Gastroesophageal sphincter (tissue), 3 donors: Measurements from ENCODE around the gene CMC2.

Experiments
- EP300 ChIP-seq: sonication (generic); formaldehyde crosslinking; IDR thresholded peaks from one replicate; pipeline ENCODE4 v1.6.1; 2017; ENCODE audit warnings: antibody characterized with exemption, mild to moderate bottlenecking
- POLR2A ChIP-seq, 2 donors: fragments of 450-650 bp; IDR thresholded peaks; one replicate each; pipeline ENCODE4 v1.6.1; 2017; ENCODE audit warnings: antibody characterized with exemption in 2 of 2, mild to moderate bottlenecking in 2 of 2, moderate library complexity in 1 of 2
- POLR2AphosphoS5 ChIP-seq: sonication (generic); formaldehyde crosslinking; IDR thresholded peaks from one replicate; pipeline ENCODE4 v1.6.1; 2017; ENCODE audit warnings: antibody characterized with exemption
- TF ChIP-seq, protein P1 (sequence below), 4 experiments: fragments of 200-600 bp in 2 of 4; fragments of 450-650 bp in 2 of 4; sonication (generic) in 1 of 4; IDR thresholded peaks; one replicate each; pipeline ENCODE4 v1.5.1; 2017 to 2019; ENCODE audit warnings: antibody characterized with exemption in 4 of 4, mild to moderate bottlenecking in 2 of 4, moderate library complexity in 2 of 4

DNA sequence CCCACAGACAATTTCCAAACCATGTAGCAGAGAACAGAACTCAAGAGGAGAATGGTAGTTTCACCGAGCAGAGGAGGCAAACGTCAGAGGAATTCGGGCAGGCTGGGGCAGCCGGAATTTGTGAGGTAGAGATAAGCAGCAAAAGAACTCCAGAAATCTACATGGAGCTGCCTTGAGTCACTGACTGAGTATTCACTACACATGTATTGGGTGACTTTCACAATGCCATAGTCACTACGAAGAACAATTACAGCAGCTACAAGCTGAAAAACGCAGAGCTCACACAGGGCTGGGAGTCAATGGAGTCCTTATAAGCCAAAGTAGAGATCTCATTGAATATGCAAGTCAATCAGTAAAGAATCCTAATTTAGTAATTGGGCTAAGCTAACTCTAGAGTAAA is 13.4 kb downstream of the CMC2 start:
- TF ChIP-seq, protein P1, sequence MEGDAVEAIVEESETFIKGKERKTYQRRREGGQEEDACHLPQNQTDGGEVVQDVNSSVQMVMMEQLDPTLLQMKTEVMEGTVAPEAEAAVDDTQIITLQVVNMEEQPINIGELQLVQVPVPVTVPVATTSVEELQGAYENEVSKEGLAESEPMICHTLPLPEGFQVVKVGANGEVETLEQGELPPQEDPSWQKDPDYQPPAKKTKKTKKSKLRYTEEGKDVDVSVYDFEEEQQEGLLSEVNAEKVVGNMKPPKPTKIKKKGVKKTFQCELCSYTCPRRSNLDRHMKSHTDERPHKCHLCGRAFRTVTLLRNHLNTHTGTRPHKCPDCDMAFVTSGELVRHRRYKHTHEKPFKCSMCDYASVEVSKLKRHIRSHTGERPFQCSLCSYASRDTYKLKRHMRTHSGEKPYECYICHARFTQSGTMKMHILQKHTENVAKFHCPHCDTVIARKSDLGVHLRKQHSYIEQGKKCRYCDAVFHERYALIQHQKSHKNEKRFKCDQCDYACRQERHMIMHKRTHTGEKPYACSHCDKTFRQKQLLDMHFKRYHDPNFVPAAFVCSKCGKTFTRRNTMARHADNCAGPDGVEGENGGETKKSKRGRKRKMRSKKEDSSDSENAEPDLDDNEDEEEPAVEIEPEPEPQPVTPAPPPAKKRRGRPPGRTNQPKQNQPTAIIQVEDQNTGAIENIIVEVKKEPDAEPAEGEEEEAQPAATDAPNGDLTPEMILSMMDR (IDR thresholded peaks at IDR 0.05): no peak
- TF ChIP-seq EP300: no peak
- no peak for TF ChIP-seq POLR2A (IDR thresholded peaks at IDR 0.05)
- no peak for TF ChIP-seq POLR2AphosphoS5
